EH (cell line): Measurements from ENCODE around the gene TCEA2.

Source experiments
- DNase-seq: peaks from one replicate; pipeline ENCODE4 v3.0.0-alpha.2; 2015; ENCODE audit warnings: low read depth

The TCEA2 gene

GRCh38 chr20:64065062-64065973 lies 2.3 kb downstream of the TCEA2 start:
- no peak for DNase-seq

GRCh38 chr20:64065974-64066343 lies 3.0 kb downstream of the TCEA2 start:
- DNase-seq: peak; percentile 88

- DNase-seq: no peak
Measured at GRCh38 chr20:64067005-64067632, 4.1 kb downstream of the TCEA2 start.

GRCh38 chr20:64067733-64068307 lies 4.8 kb downstream of the TCEA2 start:
- DNase-seq: no peak

- DNase-seq: no peak
Measured at GRCh38 chr20:64068386-64069208, 5.6 kb downstream of the TCEA2 start.

GRCh38 chr20:64069209-64069613 lies 6.2 kb downstream of the TCEA2 start:
- no peak for DNase-seq

- DNase-seq: peak; percentile 32
Measured at GRCh38 chr20:64069614-64070243, 6.7 kb downstream of the TCEA2 start.

GRCh38 chr20:64070244-64070993 lies 7.4 kb downstream of the TCEA2 start:
- no peak for DNase-seq

GRCh38 chr20:64071341-64072332 lies 8.6 kb downstream of the TCEA2 start:
- DNase-seq: no peak

- no peak for DNase-seq
Measured at GRCh38 chr20:64072498-64073063, 9.6 kb downstream of the TCEA2 start.

- no peak for DNase-seq
Measured at GRCh38 chr20:64073476-64074183, 10.6 kb downstream of the TCEA2 start.

GRCh38 chr20:64074184-64074789 lies 11.3 kb downstream of the TCEA2 start:
- DNase-seq: no peak

GRCh38 chr20:64074963-64075362 lies 12.0 kb downstream of the TCEA2 start:
- no peak for DNase-seq

- no peak for DNase-seq
Measured at GRCh38 chr20:64075556-64075955, 12.6 kb downstream of the TCEA2 start.

- DNase-seq: no peak
Measured at GRCh38 chr20:64076061-64076997, 13.3 kb downstream of the TCEA2 start.

GRCh38 chr20:64077094-64077493 lies 14.1 kb downstream of the TCEA2 start:
- no peak for DNase-seq

GRCh38 chr20:64077541-64077875 lies 14.5 kb downstream of the TCEA2 start:
- no peak for DNase-seq
